RWPE2 (cell line): Measurements from ENCODE around the gene XAGE2.
"Not testable (repeated sequence)": the region's sequence is repeated elsewhere in the genome, so short reads cannot be mapped to it uniquely, and the experiment has no call there.

Experiments used
- ATAC-seq: fragments of 200-7000 bp; cut with Tn5 transposase; 3 replicates; pipeline ENCODE4 v1.9.1; 2021; ENCODE audit warnings: low read depth
- DNase-seq: peaks from one replicate; pipeline ENCODE4 v3.0.0-alpha.2; 2020; ENCODE audit warnings: low spot score
- H3K27ac ChIP-seq: fragments of 450-650 bp; 2 replicates; pipeline ENCODE4 v1.5.1; 2017; ENCODE audit warnings: mild to moderate bottlenecking; ENCODE audit not compliant: poor library complexity, severe bottlenecking
- H3K27me3 ChIP-seq: fragments of 250-450 bp; sonication (Bioruptor Pico); 2 replicates; pipeline ENCODE4 v1.5.1; 2021; ENCODE audit warnings: mild to moderate bottlenecking, moderate library complexity; ENCODE audit not compliant: insufficient read depth, poor library complexity, severe bottlenecking
- H3K36me3 ChIP-seq: fragments of 250-450 bp; sonication (Bioruptor Pico); 2 replicates; pipeline ENCODE4 v1.5.1; 2020; ENCODE audit warnings: low read depth, mild to moderate bottlenecking, moderate library complexity
- H3K4me1 ChIP-seq: fragments of 250-450 bp; sonication (Bioruptor Pico); 2 replicates; pipeline ENCODE4 v1.5.1; 2021; ENCODE audit warnings: mild to moderate bottlenecking, moderate library complexity; ENCODE audit not compliant: insufficient read depth, poor library complexity, severe bottlenecking
- H3K4me3 ChIP-seq: fragments of 250-450 bp; sonication (Bioruptor Pico); 2 replicates; pipeline ENCODE4 v1.5.1; 2021; ENCODE audit warnings: mild to moderate bottlenecking, moderate library complexity; ENCODE audit not compliant: severe bottlenecking
- H3K9me3 ChIP-seq: fragments of 250-450 bp; sonication (Bioruptor Pico); 2 replicates; pipeline ENCODE4 v1.5.1; 2021; ENCODE audit warnings: mild to moderate bottlenecking, moderate library complexity; ENCODE audit not compliant: severe bottlenecking
- TF ChIP-seq, protein P1 (sequence below): fragments of 450-650 bp; IDR thresholded peaks from one replicate; pipeline ENCODE4 v1.5.1; 2017; ENCODE audit warnings: mild to moderate bottlenecking, moderate library complexity; ENCODE audit not compliant: poor library complexity, severe bottlenecking

The XAGE2 gene, protein sequence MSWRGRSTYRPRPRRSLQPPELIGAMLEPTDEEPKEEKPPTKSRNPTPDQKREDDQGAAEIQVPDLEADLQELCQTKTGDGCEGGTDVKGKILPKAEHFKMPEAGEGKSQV

GRCh38 chrX:52368368-52369055 is at the start of gene XAGE2:
Gene XAGE2, plus strand, starts transcription at chrX:52369021. Its CDS starts 994 bp downstream, at chrX:52370015.
- TF ChIP-seq, protein P1, sequence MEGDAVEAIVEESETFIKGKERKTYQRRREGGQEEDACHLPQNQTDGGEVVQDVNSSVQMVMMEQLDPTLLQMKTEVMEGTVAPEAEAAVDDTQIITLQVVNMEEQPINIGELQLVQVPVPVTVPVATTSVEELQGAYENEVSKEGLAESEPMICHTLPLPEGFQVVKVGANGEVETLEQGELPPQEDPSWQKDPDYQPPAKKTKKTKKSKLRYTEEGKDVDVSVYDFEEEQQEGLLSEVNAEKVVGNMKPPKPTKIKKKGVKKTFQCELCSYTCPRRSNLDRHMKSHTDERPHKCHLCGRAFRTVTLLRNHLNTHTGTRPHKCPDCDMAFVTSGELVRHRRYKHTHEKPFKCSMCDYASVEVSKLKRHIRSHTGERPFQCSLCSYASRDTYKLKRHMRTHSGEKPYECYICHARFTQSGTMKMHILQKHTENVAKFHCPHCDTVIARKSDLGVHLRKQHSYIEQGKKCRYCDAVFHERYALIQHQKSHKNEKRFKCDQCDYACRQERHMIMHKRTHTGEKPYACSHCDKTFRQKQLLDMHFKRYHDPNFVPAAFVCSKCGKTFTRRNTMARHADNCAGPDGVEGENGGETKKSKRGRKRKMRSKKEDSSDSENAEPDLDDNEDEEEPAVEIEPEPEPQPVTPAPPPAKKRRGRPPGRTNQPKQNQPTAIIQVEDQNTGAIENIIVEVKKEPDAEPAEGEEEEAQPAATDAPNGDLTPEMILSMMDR = no peak
- H3K9me3 ChIP-seq = no peaks in the 10 kb centered on the region
- no peaks in the 10 kb centered on the region for H3K36me3 ChIP-seq
- no peak within 1 kb of the TSS for H3K27ac ChIP-seq
- ATAC-seq = no peak
- H3K4me3 ChIP-seq = no peak within 1 kb of the TSS
- DNase-seq = no peak
- H3K4me1 ChIP-seq = no peaks in the 10 kb centered on the region
- no peaks in the 10 kb centered on the region for H3K27me3 ChIP-seq

GRCh38 chrX:52337410-52337809 is 31.4 kb upstream of the XAGE2 start:
- ATAC-seq (no peak), DNase-seq (no peak)
- TF ChIP-seq, protein P1 = no peak
- Histone ChIP-seq H3K36me3 (no peaks in the 10 kb centered on the region), H3K27ac (no peak overlapping the region), H3K27me3 (no peaks in the 10 kb centered on the region), H3K9me3 (no peaks in the 10 kb centered on the region), H3K4me3 (no peak overlapping the region), H3K4me1 (no peaks in the 10 kb centered on the region)

DNA sequence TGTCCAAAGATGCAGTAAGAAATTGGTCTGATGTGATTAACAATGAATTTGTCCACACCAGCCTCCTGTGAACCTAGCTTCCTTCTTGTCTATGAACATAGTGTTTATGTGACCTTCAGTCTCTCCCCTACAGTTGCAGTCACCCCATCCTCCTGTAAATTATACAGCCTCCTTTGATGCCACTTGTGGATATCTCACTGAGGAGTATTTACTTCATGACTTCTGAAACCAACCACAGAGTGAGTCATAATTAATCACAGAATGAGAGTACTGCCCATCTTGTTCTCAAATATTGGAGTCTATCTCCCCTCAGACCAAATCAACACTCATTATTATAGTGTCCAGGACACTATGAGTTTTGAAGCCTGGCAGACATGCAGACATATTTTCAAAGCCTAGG is 27.3 kb upstream of the XAGE2 start:
- no peaks in the 10 kb centered on the region for H3K36me3 ChIP-seq
- H3K4me3 ChIP-seq = no peak overlapping the region
- H3K27ac ChIP-seq = no peak overlapping the region
- H3K27me3 ChIP-seq = no peaks in the 10 kb centered on the region
- no peaks in the 10 kb centered on the region for H3K4me1 ChIP-seq
- ATAC-seq (peak; percentile 51; the same call in 2 of the 3 replicates), DNase-seq (no peak)
- H3K9me3 ChIP-seq = no peaks in the 10 kb centered on the region
- TF ChIP-seq, protein P1 = no peak

- H3K4me1 ChIP-seq, H3K27me3 ChIP-seq, H3K27ac ChIP-seq, H3K9me3 ChIP-seq, ATAC-seq, H3K36me3 ChIP-seq, H3K4me3 ChIP-seq, DNase-seq: not testable (repeated sequence)
These were observed 25.7 kb upstream of the XAGE2 start for GRCh38 chrX:52343131-52343530.

- not testable (repeated sequence) for H3K9me3 ChIP-seq, H3K4me1 ChIP-seq, H3K4me3 ChIP-seq, H3K27me3 ChIP-seq, H3K27ac ChIP-seq, ATAC-seq, H3K36me3 ChIP-seq, DNase-seq
- TF ChIP-seq, protein P1 = peak; percentile 13
These were observed 23.4 kb upstream of the XAGE2 start for GRCh38 chrX:52345402-52345801.
